H9 (cell line): Measurements from ENCODE around the gene GAD2. TPM values are rescaled to one million over a fixed set of nuclear protein-coding genes. Genes with fewer than 3 reads are reported as not detected.

ENCODE experiments used
- DNase-seq: peaks from one replicate; pipeline ENCODE4 v3.0.0-alpha.2; 2017
- H2AFZ ChIP-seq: one replicate; pipeline ENCODE4 v1.6.1; 2013; ENCODE audit warnings: mild to moderate bottlenecking, low read length, control low read depth, moderate library complexity
- H2AK5ac ChIP-seq: 2 replicates; pipeline ENCODE4 v1.6.1; 2013; ENCODE audit warnings: low read length, control low read depth, mixed read lengths; ENCODE audit not compliant: insufficient read length
- H2BK120ac ChIP-seq: one replicate; pipeline ENCODE4 v1.6.1; 2013; ENCODE audit warnings: low read depth, mild to moderate bottlenecking, low read length, control low read depth, inconsistent platforms; ENCODE audit not compliant: poor library complexity, severe bottlenecking
- H2BK12ac ChIP-seq: 2 replicates; pipeline ENCODE4 v1.6.1; 2013; ENCODE audit warnings: low read length, control low read depth, mixed read lengths, low read depth; ENCODE audit not compliant: insufficient read length
- H2BK15ac ChIP-seq: 2 replicates; pipeline ENCODE4 v1.6.1; 2013; ENCODE audit warnings: low read depth, low read length, control low read depth
- H2BK20ac ChIP-seq: one replicate; pipeline ENCODE4 v1.6.1; 2013; ENCODE audit warnings: low read depth, mild to moderate bottlenecking, low read length, control low read depth, inconsistent platforms; ENCODE audit not compliant: poor library complexity, severe bottlenecking
- H2BK5ac ChIP-seq: 2 replicates; pipeline ENCODE4 v1.6.1; 2013; ENCODE audit warnings: low read length, control low read depth, mixed read lengths; ENCODE audit not compliant: insufficient read length
- H3K14ac ChIP-seq: 2 replicates; pipeline ENCODE4 v1.6.1; 2013; ENCODE audit warnings: low read length, control low read depth; ENCODE audit not compliant: insufficient read depth
- H3K18ac ChIP-seq: 2 replicates; pipeline ENCODE4 v1.6.1; 2013; ENCODE audit warnings: low read depth, mild to moderate bottlenecking, mixed read lengths, low read length, control low read depth; ENCODE audit not compliant: insufficient read length
- H3K23ac ChIP-seq: 2 replicates; pipeline ENCODE4 v1.6.1; 2013; ENCODE audit warnings: low read length, control low read depth, mixed read lengths, low read depth; ENCODE audit not compliant: insufficient read length
- H3K23me2 ChIP-seq: 2 replicates; pipeline ENCODE4 v1.6.1; 2013; ENCODE audit warnings: low read depth, mild to moderate bottlenecking, mixed read lengths, low read length, control low read depth; ENCODE audit not compliant: insufficient read length, poor library complexity, severe bottlenecking
- H3K27ac ChIP-seq: 2 replicates; pipeline ENCODE4 v1.5.1; 2013; ENCODE audit warnings: low read length, control low read depth, mixed read lengths, low read depth; ENCODE audit not compliant: insufficient read length
- H3K27me3 ChIP-seq: 2 replicates; pipeline ENCODE4 v1.6.1; 2013; ENCODE audit warnings: low read length, control low read depth, inconsistent platforms; ENCODE audit not compliant: insufficient read depth
- H3K4ac ChIP-seq: 2 replicates; pipeline ENCODE4 v1.6.1; 2013; ENCODE audit warnings: low read depth, mild to moderate bottlenecking, control low read depth, inconsistent platforms, low read length, moderate library complexity
- H3K4me1 ChIP-seq: 2 replicates; pipeline ENCODE4 v1.6.1; 2013; ENCODE audit warnings: low read length, control low read depth, inconsistent platforms; ENCODE audit not compliant: insufficient read depth
- H3K4me2 ChIP-seq: 2 replicates; pipeline ENCODE4 v1.6.1; 2013; ENCODE audit warnings: low read length, control low read depth, mixed read lengths; ENCODE audit not compliant: insufficient read length, insufficient read depth
- H3K56ac ChIP-seq: 2 replicates; pipeline ENCODE4 v1.6.1; 2013; ENCODE audit warnings: low read depth, mild to moderate bottlenecking, mixed read lengths, low read length, control low read depth; ENCODE audit not compliant: insufficient read length
- H3K79me1 ChIP-seq: 2 replicates; pipeline ENCODE4 v1.6.1; 2013; ENCODE audit warnings: low read depth, mild to moderate bottlenecking, moderate library complexity, low read length, control low read depth, inconsistent platforms; ENCODE audit not compliant: insufficient read depth, poor library complexity, severe bottlenecking
- H3K79me2 ChIP-seq: 2 replicates; pipeline ENCODE4 v1.6.1; 2013; ENCODE audit warnings: low read length, control low read depth, inconsistent platforms; ENCODE audit not compliant: insufficient read depth
- H3K9ac ChIP-seq: 2 replicates; pipeline ENCODE4 v1.6.1; 2013; ENCODE audit warnings: low read length, control low read depth, mixed read lengths; ENCODE audit not compliant: insufficient read length; ENCODE audit errors: extremely low read depth
- H3K9me3 ChIP-seq: one replicate; pipeline ENCODE4 v1.6.1; 2013; ENCODE audit warnings: low read depth, low read length, inconsistent platforms; ENCODE audit not compliant: control insufficient read depth
- H3T11ph ChIP-seq: one replicate; pipeline ENCODE4 v1.6.1; 2013; ENCODE audit warnings: mild to moderate bottlenecking, low read length, control low read depth, inconsistent platforms
- H4K20me1 ChIP-seq: one replicate; pipeline ENCODE4 v1.6.1; 2013; ENCODE audit not compliant: control insufficient read depth, insufficient read length, insufficient read depth
- H4K5ac ChIP-seq: 2 replicates; pipeline ENCODE4 v1.6.1; 2013; ENCODE audit warnings: low read depth, mild to moderate bottlenecking, mixed read lengths, low read length, control low read depth; ENCODE audit not compliant: insufficient read length
- H4K8ac ChIP-seq: replicated peaks from 2 replicates; pipeline ENCODE4 v1.6.1; 2013; ENCODE audit warnings: low read length, control low read depth, mixed read lengths, low read depth; ENCODE audit not compliant: insufficient read length
- H4K91ac ChIP-seq: 2 replicates; pipeline ENCODE4 v1.6.1; 2013; ENCODE audit warnings: low read depth, mild to moderate bottlenecking, moderate library complexity, mixed read lengths, low read length, control low read depth; ENCODE audit not compliant: insufficient read length
- H3K27ac Mint-ChIP-seq, 3 experiments: 2 replicates in 2 of 3; 3 replicates in 1 of 3; pipeline ENCODE4 v1.8.0; 2020 to 2021; ENCODE audit warnings: mixed read lengths in 3 of 3, mild to moderate bottlenecking in 1 of 3, moderate library complexity in 1 of 3
- H3K27me3 Mint-ChIP-seq: 2 replicates; pipeline ENCODE4 v1.8.0; 2021; ENCODE audit warnings: low read depth, mild to moderate bottlenecking, moderate library complexity, mixed read lengths
- H3K36me3 Mint-ChIP-seq, 3 experiments: 2 replicates in 2 of 3; 3 replicates in 1 of 3; pipeline ENCODE4 v1.8.0; 2020 to 2021; ENCODE audit warnings: low read depth in 3 of 3, mixed read lengths in 3 of 3; ENCODE audit not compliant: insufficient read depth in 1 of 3
- H3K4me1 Mint-ChIP-seq, 2 experiments: 2 replicates each; pipeline ENCODE4 v1.8.0; 2020; ENCODE audit warnings: mixed read lengths in 2 of 2
- H3K4me3 Mint-ChIP-seq, 2 experiments: 2 replicates in 1 of 2; 3 replicates in 1 of 2; pipeline ENCODE4 v1.8.0; 2020 to 2021; ENCODE audit warnings: mild to moderate bottlenecking in 2 of 2, mixed read lengths in 2 of 2, moderate library complexity in 1 of 2
- H3K9me3 Mint-ChIP-seq, 2 experiments: 2 replicates in 1 of 2; 3 replicates in 1 of 2; pipeline ENCODE4 v1.8.0; 2020; ENCODE audit warnings: mild to moderate bottlenecking in 2 of 2, mixed read lengths in 2 of 2, moderate library complexity in 1 of 2
- CTCF ChIP-seq: fragments of 200-600 bp; sonication (generic); conservative IDR thresholded peaks from 3 replicates; pipeline ENCODE4 v1.8.0; 2021; ENCODE audit warnings: antibody characterized with exemption, mild to moderate bottlenecking
- WGBS: extraction: QIAGEN DNeasy Blood & Tissue Kit; methylation state at CpG from one replicate; pipeline ENCODE4 v1.1.7; 2013; ENCODE audit warnings: missing lambda C conversion rate, low lambda C conversion rate, mixed read lengths; ENCODE audit not compliant: insufficient read length; ENCODE audit errors: extremely low coverage; 5-methylcytosine and 5-hydroxymethylcytosine counted together
- total RNA-seq: library from RNA; stranded (reverse); gene quantifications from 2 replicates; pipeline ENCODE4 v1.2.1, GENCODE V29; 2021

Gene GAD2
- total RNA-seq, 1 experiment from 2014 or later = 2.0 TPM

- WGBS = no CpG with 5 or more reads among the region's 4 CpGs
- Mint-ChIP-seq H3K27ac (no peak overlapping the region), H3K36me3 (no peaks in the 10 kb centered on the region), H3K9me3 (no peaks in the 10 kb centered on the region; a peak in 1 of 5 replicates), H3K4me3 (no peak overlapping the region), H3K27me3 (no peaks in the 10 kb centered on the region; the same call in 1 of the 2 replicates), H3K4me1 (peaks cover 3 to 8% of the 10 kb centered on the region in 2 experiments; a peak in 2 of 4 replicates)
- Histone ChIP-seq H3K56ac (no peak overlapping the region), H4K20me1 (no peaks in the 10 kb centered on the region), H4K5ac (no peak overlapping the region), H3K27me3 (no peaks in the 10 kb centered on the region), H3K23me2 (no peaks in the 10 kb centered on the region), H3K9me3 (no peaks in the 10 kb centered on the region), H2BK12ac (no peak overlapping the region), H4K8ac (no peak overlapping the region), H3K9ac (no peak overlapping the region), H3K4ac (no peak overlapping the region), H3K79me1 (no peaks in the 10 kb centered on the region), H3K4me1 (no peaks in the 10 kb centered on the region), H2AFZ (no peak overlapping the region), H3K14ac (no peak overlapping the region), H2AK5ac (no peak overlapping the region), H4K91ac (no peak overlapping the region), H3K18ac (no peak overlapping the region), H3K23ac (no peak overlapping the region), H3T11ph (no peak overlapping the region), H3K79me2 (no peaks in the 10 kb centered on the region), H2BK15ac (no peak overlapping the region), H3K27ac (no peak overlapping the region), H2BK5ac (no peak overlapping the region), H3K4me2 (no peak overlapping the region), H2BK20ac (no peak overlapping the region), H2BK120ac (no peak overlapping the region)
- DNase-seq = no peak
- TF ChIP-seq CTCF = no peak
These were observed 73.7 kb downstream of the GAD2 start for GRCh38 chr10:26290236-26290635.
